Measurements from ENCODE around the gene CNNM2.

CNNM2 gene

GRCh38 chr10:103077491-103078308 is 159.6 kb downstream of the CNNM2 start:
- DNase-seq: no peak

DNA sequence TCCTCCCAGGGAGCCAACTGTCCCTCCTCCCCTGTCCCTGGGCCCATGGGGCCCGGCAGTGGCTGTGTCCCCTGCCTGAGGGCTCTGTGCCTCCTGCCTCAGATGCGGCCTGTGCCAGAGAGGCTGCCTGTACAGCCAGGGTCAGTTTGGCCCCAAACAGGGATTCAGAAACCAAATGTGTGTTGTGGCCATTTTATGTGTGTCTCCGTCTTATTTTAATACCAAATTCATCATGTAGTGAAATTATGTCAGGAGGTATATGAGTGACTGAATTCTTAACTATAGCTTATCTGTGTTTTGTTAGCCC is 160.2 kb downstream of the CNNM2 start:
- no peak for DNase-seq

DNA sequence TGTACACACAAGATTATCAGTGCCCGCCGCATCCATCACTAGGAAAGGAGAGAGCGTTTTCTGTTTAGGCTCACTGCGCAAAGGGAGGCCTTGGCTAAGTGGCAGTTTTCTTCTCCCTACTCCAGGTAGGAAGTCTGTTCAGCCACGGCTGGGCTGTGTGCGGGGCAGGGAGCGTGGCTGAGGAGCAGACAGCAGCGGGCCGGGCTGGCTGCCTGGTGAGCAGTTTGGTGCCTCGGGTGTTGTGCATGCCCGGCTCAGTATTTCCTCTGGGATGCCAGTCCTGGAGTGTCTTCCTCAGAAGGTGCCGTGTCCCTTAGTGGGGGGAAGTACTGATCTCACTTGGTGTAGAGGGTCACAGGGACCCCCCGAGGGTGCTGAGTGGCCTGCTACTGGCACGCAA is 160.6 kb downstream of the CNNM2 start:
- no peak for DNase-seq

DNA sequence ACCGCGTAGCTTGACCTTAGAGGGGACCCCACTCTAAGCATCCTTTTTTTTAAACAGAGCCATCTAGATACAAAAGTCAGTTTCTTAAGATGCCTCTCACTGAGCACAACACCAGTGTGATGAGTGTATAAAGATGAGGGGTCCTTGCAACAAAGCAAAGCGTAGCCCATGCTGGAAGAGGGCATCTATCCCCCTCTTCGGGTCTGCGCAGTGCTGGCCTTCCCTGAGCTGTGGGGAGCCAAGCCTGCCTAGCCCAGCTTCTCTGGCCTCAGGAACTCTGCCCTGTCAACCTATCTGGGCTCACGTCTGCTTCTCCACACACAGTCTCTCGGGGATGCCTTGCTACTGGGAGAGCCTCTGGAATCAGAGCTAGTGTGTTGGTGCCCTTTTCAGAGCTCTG is 161.0 kb downstream of the CNNM2 start:
- no peak for DNase-seq

GRCh38 chr10:103079946-103080345 is 161.9 kb downstream of the CNNM2 start:
- no peak for DNase-seq

DNA sequence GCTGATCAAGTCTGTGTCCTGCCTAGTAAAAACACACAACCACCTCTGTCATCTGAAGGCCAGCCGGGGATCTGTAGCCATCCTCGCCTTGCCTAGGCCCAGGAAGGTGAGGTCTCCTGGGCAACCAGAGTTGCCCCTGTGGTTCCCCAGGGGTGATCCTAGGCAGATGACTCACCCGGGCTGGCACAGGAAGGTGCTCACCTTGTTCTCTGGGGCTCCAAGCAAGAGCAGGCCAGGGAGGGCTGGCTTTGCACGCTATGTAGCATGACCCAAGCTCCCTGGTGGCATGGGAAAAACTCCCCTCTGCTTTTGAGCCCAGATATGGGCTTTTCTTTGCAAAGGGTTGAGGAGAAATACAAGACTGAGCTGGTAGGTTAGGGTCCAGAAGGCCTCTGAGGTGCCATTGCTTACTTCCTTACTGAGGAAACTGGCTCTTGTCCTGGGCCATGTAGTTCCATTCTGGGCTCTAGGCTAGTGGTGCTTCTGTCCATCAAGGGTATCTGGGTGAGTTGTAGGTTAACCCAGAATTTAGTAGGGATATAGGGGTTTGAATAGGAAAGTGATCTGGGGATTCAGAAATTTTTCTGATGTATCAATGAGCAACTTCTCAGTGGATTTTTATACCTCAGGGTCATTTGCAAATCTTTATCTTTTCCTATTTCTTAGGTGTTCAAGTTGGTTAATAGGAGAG is 162.9 kb downstream of the CNNM2 start:
- no peak for DNase-seq

DNA sequence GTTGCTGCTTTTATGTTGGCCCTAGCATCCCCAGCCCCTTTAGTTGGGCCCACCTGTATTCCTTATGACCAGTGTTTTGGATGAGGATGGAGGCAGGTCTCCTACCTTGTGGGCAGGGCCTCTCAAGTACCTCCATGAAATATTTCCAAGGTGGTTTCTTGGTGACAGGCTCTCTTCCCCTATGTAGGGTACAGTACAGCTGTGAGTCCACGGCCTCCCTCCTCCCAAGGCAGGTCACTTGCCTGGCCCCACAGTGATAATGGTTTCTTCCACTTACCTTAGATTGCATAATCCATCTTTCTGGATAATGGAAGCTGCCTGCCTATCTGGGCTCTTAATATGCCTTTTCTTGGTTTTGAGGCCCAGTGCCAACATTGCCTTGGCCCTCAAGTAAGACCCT is 164.6 kb downstream of the CNNM2 start:
- no peak for DNase-seq

- no peak for DNase-seq
Measured at GRCh38 chr10:103083266-103083976, 165.3 kb downstream of the CNNM2 start.

DNA sequence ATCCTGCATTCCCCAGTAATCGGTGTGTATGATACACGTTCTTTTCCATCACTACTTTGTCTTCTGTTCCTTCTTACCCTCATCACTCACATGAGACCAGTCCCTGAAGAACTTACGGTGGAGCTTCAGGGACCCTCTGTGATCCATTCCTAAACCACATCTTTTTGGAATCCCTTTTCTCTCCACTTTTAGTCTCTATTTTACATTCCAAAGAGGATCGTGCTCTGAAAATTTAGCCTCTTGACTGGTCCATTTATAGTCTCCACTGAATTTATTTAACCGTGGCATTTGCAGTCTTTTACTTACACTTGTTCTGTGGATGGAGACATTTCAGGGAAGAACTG is 165.9 kb downstream of the CNNM2 start:
- no peak for DNase-seq

GRCh38 chr10:103086261-103086660 is 168.2 kb downstream of the CNNM2 start:
- DNase-seq: no peak

- DNase-seq: no peak
Measured at GRCh38 chr10:103086799-103087198, 168.7 kb downstream of the CNNM2 start.

GRCh38 chr10:103089493-103089892 is 171.4 kb downstream of the CNNM2 start:
- no peak for DNase-seq

DNA sequence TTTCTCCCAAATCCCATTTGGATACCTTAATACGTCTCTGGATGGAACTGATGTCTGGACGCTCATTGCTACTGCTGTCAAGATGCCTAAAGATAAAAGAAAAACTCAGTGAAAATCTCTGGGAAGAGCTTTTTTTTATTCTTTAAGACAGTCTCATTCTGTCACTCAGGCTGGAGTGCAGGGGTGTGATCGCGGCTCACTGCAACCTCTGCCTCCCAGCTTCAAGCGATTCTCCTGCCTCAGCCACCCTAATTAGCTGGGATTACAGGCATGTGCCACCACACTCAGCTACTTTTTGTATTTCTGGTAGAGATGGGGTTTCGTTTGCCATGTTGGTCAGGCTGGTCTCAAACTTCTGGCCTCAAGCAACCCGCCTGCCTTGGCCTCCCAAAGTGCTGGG is 172.8 kb downstream of the CNNM2 start:
- no peak for DNase-seq

DNA sequence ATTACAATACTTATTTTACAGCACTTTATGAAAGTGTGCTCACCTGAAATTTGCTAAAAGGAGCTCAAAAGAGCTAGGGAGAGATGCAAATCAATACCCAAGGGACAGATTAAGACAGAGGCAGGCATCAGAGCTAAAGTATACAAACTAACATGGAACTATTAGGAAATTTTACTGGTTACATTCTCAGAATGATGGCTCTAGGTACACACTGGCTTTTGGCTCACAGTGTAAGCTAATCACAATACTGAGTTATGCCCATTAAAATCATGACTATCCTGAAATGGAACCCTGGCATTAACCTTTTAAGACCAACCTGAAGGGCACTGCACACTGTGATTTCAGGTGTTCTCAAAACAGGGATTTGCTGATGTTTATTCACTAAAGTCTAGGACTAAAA is 176.9 kb downstream of the CNNM2 start:
- no peak for DNase-seq

- DNase-seq: no peak
Measured at GRCh38 chr10:103096130-103096529, 178.0 kb downstream of the CNNM2 start.

- DNase-seq: no peak
Measured at GRCh38 chr10:103098240-103098639, 180.1 kb downstream of the CNNM2 start.

GRCh38 chr10:103100620-103101019 is 182.5 kb downstream of the CNNM2 start:
- DNase-seq: no peak

- DNase-seq: no peak
Measured at GRCh38 chr10:103102195-103102594, 184.1 kb downstream of the CNNM2 start.

DNA sequence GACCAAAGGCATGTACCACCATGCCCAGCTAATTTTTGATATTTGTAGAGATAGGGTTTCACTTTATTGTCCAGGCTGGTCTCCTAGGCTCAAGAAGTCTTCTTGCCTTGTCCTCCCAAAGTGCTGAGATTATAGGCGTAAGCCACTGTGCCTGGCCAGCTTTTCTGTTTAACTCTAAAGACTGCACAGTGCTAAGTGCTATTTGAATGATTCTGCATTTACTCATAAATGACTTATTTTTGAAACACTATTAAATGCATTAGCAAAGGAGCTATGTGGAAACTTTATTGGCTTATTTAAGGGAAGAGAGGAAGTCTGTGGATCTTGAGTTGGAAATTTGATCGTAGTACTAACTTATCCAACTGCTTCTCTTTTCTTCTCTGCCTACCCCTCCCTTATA is 185.9 kb downstream of the CNNM2 start:
- no peak for DNase-seq

DNA sequence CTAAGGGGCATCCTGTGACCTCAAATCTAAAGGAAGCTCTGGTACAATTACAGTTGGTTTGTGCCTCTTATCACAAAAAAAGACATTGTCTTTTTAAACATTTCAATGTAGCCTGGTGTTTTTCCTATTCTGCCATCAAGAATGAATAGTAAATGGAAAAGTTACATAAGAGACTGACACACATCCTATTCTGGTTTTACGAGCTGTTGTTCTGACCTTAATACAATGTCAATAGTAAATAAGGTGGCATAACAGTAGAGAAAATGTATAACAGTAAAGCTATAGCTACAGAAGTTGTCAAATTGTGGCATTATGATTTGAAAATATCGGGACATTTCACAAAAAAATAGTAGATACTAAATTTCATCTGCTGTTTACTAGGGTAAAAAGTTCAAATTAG is 186.6 kb downstream of the CNNM2 start:
- no peak for DNase-seq

DNA sequence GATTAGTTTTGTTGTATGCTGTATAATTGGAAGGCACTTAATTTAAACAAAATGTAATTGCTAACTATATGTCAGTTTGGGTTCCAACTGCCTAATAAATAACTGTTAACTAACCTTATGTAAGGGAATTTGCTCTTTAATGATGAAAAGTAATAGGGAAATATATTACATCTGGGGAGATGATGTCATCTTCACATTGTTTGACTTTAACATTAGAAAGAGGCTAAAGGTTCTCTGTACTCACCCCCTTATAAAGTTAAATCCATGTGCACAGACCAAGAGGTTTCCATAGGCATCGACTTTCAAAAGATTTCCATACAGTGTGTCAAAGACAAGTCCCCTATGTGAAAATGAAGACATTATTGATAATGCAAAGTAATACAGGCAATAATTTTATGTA is 187.4 kb downstream of the CNNM2 start:
- no peak for DNase-seq

- no peak for DNase-seq
Measured at GRCh38 chr10:103106539-103106938, 188.4 kb downstream of the CNNM2 start.

DNA sequence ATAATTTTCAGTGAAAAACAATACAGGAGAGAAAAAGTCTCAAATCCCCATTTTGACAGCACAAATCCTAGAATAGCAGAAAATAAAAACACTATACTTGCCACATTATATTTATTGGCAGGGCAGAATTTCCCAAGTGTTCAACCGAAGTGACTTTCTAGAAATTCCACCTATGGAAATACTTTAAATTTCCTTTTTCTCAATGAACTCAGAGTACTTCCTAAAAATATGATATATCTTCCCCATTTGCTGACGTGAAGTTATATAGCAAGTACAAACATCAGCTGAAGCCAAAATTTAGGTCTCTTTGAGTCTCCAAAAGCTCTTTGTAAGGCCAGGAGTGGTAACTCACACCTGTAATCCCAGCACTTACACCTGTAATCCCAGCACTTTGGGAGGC is 191.7 kb downstream of the CNNM2 start:
- DNase-seq: no peak

DNA sequence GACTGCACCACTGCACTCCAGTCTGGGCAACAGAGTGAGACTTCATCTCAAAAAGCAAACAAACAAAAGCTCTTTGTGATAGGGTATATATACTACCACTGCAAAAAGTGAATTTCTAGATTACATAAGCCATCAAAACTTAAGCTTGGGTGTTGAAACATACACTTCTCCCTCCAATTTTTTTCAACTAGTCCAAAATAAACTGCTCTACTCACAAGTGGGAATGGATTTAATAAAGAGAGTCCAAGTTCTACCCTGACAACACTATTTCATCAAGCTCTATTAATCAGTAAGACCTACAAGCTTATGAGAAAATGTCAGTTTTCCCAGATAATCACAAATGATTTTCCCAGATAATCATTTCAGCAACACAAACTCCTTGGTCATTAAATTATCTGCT is 192.3 kb downstream of the CNNM2 start:
- DNase-seq: no peak
